ENCODE data around the gene COL16A1. TPM values are rescaled to one million over a fixed set of nuclear protein-coding genes. Genes with fewer than 3 reads are reported as not detected.

COL16A1 gene
- total and polyA plus RNA-seq, 3 experiments from 2014 or later = 0.85 TPM; not detected in 2

DNA sequence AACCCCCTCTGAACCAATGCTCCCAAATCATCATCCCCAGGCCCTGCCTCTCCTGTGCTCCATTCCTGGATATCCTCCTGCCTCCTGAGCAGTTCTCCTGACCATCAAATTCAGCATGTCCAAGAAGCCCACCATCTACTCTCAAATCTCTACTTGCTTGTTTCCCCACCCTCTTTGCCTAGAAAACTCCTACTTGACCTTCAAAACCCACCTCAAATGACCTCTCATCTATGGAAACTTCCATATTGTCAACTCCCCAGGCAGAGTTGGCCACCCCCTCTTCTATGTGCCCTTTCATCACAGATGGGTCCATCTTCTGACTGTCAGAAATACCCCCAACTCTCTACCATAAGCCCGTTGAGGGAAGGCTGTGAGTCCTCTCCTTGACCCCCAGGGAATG is 43.5 kb upstream of the COL16A1 start:
- Mint-ChIP-seq H3K4me1 (peaks cover 47 to 50% (median 49%) of the 10 kb centered on the region in 3 donors), H3K36me3 (no peaks in the 10 kb centered on the region), H3K9me3 (no peaks in the 10 kb centered on the region), H3K27ac (peak overlapping the region in 4 of 8 donors; percentile 56 to 80 (median 64)), H3K4me3 (peak overlapping the region in 1 of 7 donors; percentile 74), H3K27me3 (peaks cover 0 to 3% of the 10 kb centered on the region in 2 donors)
- Histone ChIP-seq H3K4me3 (ENCODE audit: low read length) (no peak overlapping the region), H3K36me3 (ENCODE audit: insufficient read depth, low read length) (no peaks in the 10 kb centered on the region), H3K4me1 (ENCODE audit: insufficient read depth, low read length) (peaks cover 36% of the 10 kb centered on the region), H3K27me3 (ENCODE audit: insufficient read depth, low read length, poor library complexity, severe bottlenecking) (no peaks in the 10 kb centered on the region), H3K9me3 (ENCODE audit: low read length) (no peaks in the 10 kb centered on the region), H3K27ac (ENCODE audit: low read depth, low read length) (no peak overlapping the region)
- no peak for DNase-seq
- ChIA-PET CTCF (interaction anchor here (2.6 kb wide), 1 partner anchor 12 kb away, joined by 9 read pairs; no protein-coding TSS in a partner anchor), POLR2A (no interaction called here)

DNA sequence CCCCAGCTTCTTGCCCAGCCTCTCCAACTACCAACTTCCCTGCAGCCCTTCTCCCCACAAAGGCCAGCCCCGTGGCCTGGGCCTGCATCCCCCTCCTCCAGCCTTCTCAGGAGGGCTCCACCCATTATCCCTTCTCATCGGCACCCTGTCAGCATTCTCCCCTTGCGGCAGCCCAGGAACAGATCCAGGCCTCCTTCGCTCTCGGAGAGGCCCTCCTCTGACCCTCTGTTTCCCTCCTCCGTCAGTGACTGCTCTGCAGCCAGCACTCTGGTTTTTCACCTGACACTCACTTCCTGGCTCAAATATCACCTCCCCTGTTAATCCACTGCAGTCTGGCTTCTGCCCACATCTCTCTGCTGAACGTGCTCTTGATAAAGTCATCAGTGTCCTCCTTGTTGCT is 42.9 kb upstream of the COL16A1 start:
- Mint-ChIP-seq H3K4me3 (peak overlapping the region in 5 of 7 donors; percentile 9 to 74 (median 64)), H3K9me3 (no peaks in the 10 kb centered on the region), H3K27me3 (peaks cover 0 to 3% of the 10 kb centered on the region in 2 donors), H3K27ac (peak overlapping the region in 7 of 8 donors; percentile 14 to 86 (median 56)), H3K36me3 (no peaks in the 10 kb centered on the region), H3K4me1 (peaks cover 41 to 44% (median 43%) of the 10 kb centered on the region in 3 donors)
- H3K9me3 ChIP-seq (ENCODE audit: low read length) = no peaks in the 10 kb centered on the region
- no peak overlapping the region for H3K27ac ChIP-seq (ENCODE audit: low read depth, low read length)
- no peak overlapping the region for H3K4me3 ChIP-seq (ENCODE audit: low read length)
- ChIA-PET POLR2A (no interaction called here), CTCF (interaction anchor here (1.3 to 1.4 kb wide), 2 partner anchors 17 to 42 kb away, joined by 4 to 5 read pairs; partner anchors contain the start of gene ADGRB2)
- no peak for DNase-seq
- peaks cover 30% of the 10 kb centered on the region for H3K4me1 ChIP-seq (ENCODE audit: insufficient read depth, low read length)
- no peaks in the 10 kb centered on the region for H3K36me3 ChIP-seq (ENCODE audit: insufficient read depth, low read length)
- no peaks in the 10 kb centered on the region for H3K27me3 ChIP-seq (ENCODE audit: insufficient read depth, low read length, poor library complexity, severe bottlenecking)

DNA sequence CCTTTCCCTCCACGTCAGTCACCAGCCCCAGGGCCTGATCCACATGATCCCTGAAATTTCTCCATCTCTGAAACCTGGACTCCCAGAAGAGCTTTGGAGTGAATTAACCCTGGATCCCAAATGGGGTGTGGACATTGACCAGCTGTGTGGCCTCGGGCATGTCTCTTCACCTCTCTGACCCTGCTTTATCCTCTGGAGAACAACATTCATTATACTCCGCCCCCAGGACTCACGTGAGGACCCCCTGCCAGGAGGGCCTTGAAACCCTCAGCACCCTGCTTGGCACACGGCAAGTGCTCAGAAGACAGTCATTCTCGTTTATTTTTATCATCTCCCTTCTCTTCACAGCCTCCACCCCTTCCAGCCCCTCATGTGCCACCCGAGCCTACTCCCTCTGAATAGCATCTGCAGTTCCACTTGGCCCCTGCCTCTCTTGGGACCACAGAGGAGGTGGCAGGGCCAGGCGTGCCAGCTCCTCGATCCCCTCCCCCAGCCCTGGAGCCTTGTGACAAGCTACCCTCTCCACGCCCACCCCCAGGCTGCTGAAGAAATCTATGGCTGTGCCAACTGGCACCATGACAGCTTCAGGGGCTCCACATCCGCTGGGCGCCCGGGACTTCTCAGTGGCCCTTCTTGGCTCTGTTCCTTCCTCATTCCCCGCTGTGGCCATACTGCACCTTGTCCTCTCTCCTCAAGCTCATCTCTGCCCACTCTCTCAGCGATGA is 42.3 kb upstream of the COL16A1 start:
- Mint-ChIP-seq H3K27me3 (peaks cover 0 to 3% of the 10 kb centered on the region in 2 donors), H3K36me3 (no peaks in the 10 kb centered on the region), H3K27ac (peak overlapping the region in 3 of 8 donors; percentile 17 to 86 (median 22)), H3K9me3 (no peaks in the 10 kb centered on the region), H3K4me3 (peak overlapping the region in 2 of 7 donors; percentile 59 to 74), H3K4me1 (peaks cover 35 to 38% (median 38%) of the 10 kb centered on the region in 3 donors)
- POLR2A ChIA-PET = no interaction called here
- DNase-seq = no peak
- H3K9me3 ChIP-seq (ENCODE audit: low read length) = no peaks in the 10 kb centered on the region
- H3K36me3 ChIP-seq (ENCODE audit: insufficient read depth, low read length) = no peaks in the 10 kb centered on the region
- no peak overlapping the region for H3K27ac ChIP-seq (ENCODE audit: low read depth, low read length)
- H3K27me3 ChIP-seq (ENCODE audit: insufficient read depth, low read length, poor library complexity, severe bottlenecking) = no peaks in the 10 kb centered on the region
- CTCF ChIA-PET = interaction anchor here (0.8 to 2.0 kb wide), 10 partner anchors 14 to 83 kb away, joined by 3 to 7 read pairs (median 4); partner anchors contain the start of gene ADGRB2
- no peak overlapping the region for H3K4me3 ChIP-seq (ENCODE audit: low read length)
- H3K4me1 ChIP-seq (ENCODE audit: insufficient read depth, low read length) = peaks cover 26% of the 10 kb centered on the region

DNA sequence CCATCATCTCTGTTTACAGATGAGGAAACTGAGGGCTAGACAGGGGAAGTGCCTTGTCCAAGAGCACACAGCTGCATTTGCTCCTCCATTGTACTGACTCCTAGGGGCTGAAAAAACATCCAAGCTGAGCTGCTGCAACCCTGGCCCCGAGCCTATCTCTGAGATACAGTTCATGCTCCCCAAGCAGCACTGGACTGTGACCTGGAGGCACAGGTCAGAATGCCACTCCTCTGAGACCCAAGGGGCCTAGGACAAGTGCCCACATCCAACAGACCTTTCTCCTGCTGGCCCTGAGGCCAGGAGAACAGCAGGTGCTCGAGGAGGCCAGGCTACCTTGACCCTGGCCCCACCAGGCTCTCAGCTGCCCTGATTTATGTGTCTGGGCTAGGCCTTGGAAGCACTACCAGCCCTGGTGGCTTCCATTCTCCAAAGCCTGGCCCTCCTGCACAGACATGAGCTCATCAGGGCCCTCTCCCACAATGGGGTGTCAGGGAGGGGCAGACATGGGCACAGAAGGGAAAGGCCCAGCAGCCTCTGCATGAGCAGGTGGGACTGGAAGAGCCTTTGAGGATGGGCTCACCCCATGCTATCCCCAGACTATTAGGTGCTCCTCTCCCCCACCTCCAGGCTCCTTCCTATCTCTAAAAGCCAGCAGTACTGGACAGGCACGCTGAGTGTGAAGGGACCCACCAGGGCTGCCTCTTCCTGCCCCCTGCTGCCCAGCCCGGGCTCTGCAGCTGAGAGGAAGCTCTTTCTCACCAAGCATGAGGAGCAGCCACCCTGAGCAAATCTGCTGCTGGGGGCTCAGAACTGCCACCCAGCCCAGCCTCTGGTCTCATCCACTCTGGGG is 41.5 kb upstream of the COL16A1 start:
- POLR2A ChIA-PET = no interaction called here
- Histone ChIP-seq H3K4me1 (ENCODE audit: insufficient read depth, low read length) (peaks cover 18% of the 10 kb centered on the region), H3K9me3 (ENCODE audit: low read length) (no peaks in the 10 kb centered on the region), H3K27me3 (ENCODE audit: insufficient read depth, low read length, poor library complexity, severe bottlenecking) (no peaks in the 10 kb centered on the region), H3K4me3 (ENCODE audit: low read length) (no peak overlapping the region), H3K27ac (ENCODE audit: low read depth, low read length) (no peak overlapping the region), H3K36me3 (ENCODE audit: insufficient read depth, low read length) (no peaks in the 10 kb centered on the region)
- no peaks in the 10 kb centered on the region for H3K9me3 Mint-ChIP-seq
- peak in 4 of 5 donors; percentile 21 to 62 (median 32) for DNase-seq
- CTCF ChIA-PET = interaction anchor here (0.8 to 2.0 kb wide), 11 partner anchors 15 to 116 kb away, joined by 3 to 7 read pairs (median 3); partner anchors contain the start of gene ADGRB2
- H3K27me3 Mint-ChIP-seq = peaks cover 0 to 3% of the 10 kb centered on the region in 2 donors
- no peaks in the 10 kb centered on the region for H3K36me3 Mint-ChIP-seq
- peak overlapping the region in 2 of 8 donors; percentile 22 to 67 for H3K27ac Mint-ChIP-seq
- H3K4me3 Mint-ChIP-seq = no peak overlapping the region
- peaks cover 28 to 30% (median 30%) of the 10 kb centered on the region in 3 donors for H3K4me1 Mint-ChIP-seq

DNA sequence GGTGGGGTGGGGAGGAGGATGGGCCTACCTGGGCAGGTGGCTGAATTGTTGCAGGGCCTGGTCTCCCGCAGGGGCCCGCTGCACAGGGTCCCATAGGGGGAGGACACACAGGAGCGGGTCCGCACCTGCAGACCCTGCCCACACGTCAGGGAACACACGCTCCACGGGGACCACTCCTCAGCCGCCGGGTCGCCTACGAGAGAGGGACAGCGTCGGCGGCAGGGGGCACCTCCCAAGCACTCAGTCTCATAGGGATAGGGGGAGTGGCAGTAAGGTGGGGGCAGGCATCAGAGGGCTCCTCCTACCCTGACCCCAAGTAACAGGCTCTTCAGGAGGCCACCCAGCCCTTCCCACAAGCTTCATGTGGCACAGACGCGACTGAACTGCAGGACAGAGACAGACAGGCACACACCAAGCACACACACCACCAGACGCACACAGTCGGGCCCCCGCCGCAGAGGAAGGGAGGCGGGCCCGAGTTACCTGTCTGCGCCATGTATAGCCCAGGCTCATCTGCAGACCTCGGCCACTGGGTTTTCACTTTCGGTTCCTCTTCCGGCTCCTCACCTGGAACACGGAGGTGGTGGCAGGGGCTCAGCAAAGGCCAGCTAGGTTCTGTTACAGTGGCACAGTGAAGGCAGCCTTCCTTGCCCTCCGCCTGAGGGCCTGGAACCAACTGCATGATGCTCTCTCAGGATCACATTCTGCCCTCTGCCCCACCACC is 40.5 kb upstream of the COL16A1 start:
- no peak overlapping the region for H3K4me3 ChIP-seq (ENCODE audit: low read length)
- peaks cover 25 to 29% (median 27%) of the 10 kb centered on the region in 3 donors for H3K4me1 Mint-ChIP-seq
- no peaks in the 10 kb centered on the region for H3K36me3 Mint-ChIP-seq
- no peaks in the 10 kb centered on the region for H3K9me3 Mint-ChIP-seq
- peaks cover 0 to 3% of the 10 kb centered on the region in 2 donors for H3K27me3 Mint-ChIP-seq
- no peak overlapping the region for H3K27ac ChIP-seq (ENCODE audit: low read depth, low read length)
- peak overlapping the region in 1 of 7 donors; percentile 62 for H3K4me3 Mint-ChIP-seq
- H3K36me3 ChIP-seq (ENCODE audit: insufficient read depth, low read length) = no peaks in the 10 kb centered on the region
- ChIA-PET CTCF (interaction anchor here (1.2 to 2.0 kb wide), 3 partner anchors 29 to 115 kb away, joined by 3 to 7 read pairs (median 3); no protein-coding TSS in a partner anchor), POLR2A (no interaction called here)
- peak overlapping the region in 5 of 8 donors; percentile 11 to 67 (median 23) for H3K27ac Mint-ChIP-seq
- no peaks in the 10 kb centered on the region for H3K9me3 ChIP-seq (ENCODE audit: low read length)
- H3K27me3 ChIP-seq (ENCODE audit: insufficient read depth, low read length, poor library complexity, severe bottlenecking) = no peaks in the 10 kb centered on the region
- DNase-seq = no peak
- H3K4me1 ChIP-seq (ENCODE audit: insufficient read depth, low read length) = peaks cover 15% of the 10 kb centered on the region

DNA sequence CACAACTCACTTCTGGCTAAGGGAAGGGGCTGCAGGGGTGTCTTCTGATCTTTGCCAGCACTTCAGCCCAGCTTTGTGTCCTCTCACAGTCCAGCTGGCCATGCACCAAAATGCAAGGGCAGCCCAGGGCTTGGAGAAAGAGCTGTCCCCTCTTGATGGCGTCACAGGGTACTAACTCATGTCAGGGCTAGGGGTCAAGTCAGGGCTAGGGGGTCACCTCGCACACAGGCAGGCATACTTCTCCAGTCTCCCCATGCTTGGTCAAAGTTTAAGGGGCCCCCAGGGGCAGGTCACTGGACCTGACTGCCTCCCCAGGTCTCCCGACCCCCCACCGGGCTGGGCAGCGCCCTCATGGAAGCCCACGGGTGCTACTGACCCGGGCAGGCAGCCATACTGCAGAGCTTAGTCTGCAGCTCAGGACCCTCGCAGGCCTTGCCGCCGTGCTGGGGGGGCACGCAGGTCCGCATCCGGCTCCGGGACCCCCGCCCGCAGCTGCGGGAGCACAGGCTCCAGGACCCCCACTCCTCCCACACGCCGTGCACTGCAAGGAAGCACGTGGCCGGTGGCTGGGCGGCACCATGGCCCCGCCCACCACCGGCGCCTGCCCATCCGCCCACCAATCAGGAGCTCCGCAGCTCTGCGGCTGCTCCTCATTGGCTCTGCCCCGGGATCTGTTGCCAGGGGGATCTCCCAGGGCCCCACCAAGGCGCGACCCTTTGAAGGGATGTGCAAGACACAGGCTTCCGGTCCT is 38.8 kb upstream of the COL16A1 start:
- H3K9me3 ChIP-seq (ENCODE audit: low read length) = no peaks in the 10 kb centered on the region
- Mint-ChIP-seq H3K9me3 (no peaks in the 10 kb centered on the region), H3K4me3 (no peak overlapping the region), H3K27me3 (no peaks in the 10 kb centered on the region), H3K4me1 (peaks cover 24 to 28% (median 27%) of the 10 kb centered on the region in 3 donors), H3K27ac (no peak overlapping the region), H3K36me3 (no peaks in the 10 kb centered on the region)
- peaks cover 21% of the 10 kb centered on the region for H3K4me1 ChIP-seq (ENCODE audit: insufficient read depth, low read length)
- H3K36me3 ChIP-seq (ENCODE audit: insufficient read depth, low read length) = no peaks in the 10 kb centered on the region
- no peak overlapping the region for H3K4me3 ChIP-seq (ENCODE audit: low read length)
- no peaks in the 10 kb centered on the region for H3K27me3 ChIP-seq (ENCODE audit: insufficient read depth, low read length, poor library complexity, severe bottlenecking)
- H3K27ac ChIP-seq (ENCODE audit: low read depth, low read length) = no peak overlapping the region
- no peak for DNase-seq
- CTCF ChIA-PET = no interaction called here
- POLR2A ChIA-PET = no interaction called here

DNA sequence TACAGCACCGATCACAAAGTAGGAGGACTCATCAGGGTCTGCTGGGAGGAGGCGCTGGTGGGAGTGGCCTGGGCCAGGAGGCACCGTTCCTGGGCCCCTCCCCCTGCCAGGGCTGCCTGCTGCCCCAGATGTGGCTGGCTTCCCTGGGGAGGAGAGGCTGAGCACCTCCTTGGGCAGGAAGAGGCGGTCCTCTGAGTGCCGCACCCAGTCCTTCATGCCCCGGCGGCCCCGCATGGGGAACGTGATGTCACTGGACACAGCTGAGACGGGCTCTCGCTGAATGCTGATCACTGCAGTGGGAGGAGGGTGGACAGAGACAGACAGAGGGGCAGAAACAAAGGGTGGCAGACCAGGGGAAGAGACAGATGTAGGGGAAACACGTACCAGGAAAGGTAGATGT is 35.5 kb upstream of the COL16A1 start:
- no peaks in the 10 kb centered on the region for H3K9me3 Mint-ChIP-seq

More for the DNA sequence above, 35.5 kb upstream of the COL16A1 start:
- peak in 1 of 5 donors; percentile 21 for DNase-seq
- H3K36me3 Mint-ChIP-seq = no peaks in the 10 kb centered on the region
- H3K27ac Mint-ChIP-seq = peak overlapping the region in 5 of 8 donors; percentile 2 to 69 (median 51)
- peaks cover 10 to 18% (median 10%) of the 10 kb centered on the region in 3 donors for H3K4me1 Mint-ChIP-seq
- no peaks in the 10 kb centered on the region for H3K27me3 Mint-ChIP-seq
- H3K4me1 ChIP-seq (ENCODE audit: insufficient read depth, low read length) = peaks cover 9% of the 10 kb centered on the region
- H3K27me3 ChIP-seq (ENCODE audit: insufficient read depth, low read length, poor library complexity, severe bottlenecking) = no peaks in the 10 kb centered on the region
- H3K4me3 ChIP-seq (ENCODE audit: low read length) = no peak overlapping the region
- H3K27ac ChIP-seq (ENCODE audit: low read depth, low read length) = no peak overlapping the region
- H3K36me3 ChIP-seq (ENCODE audit: insufficient read depth, low read length) = no peaks in the 10 kb centered on the region
- peak overlapping the region in 2 of 7 donors; percentile 5 to 24 for H3K4me3 Mint-ChIP-seq
- POLR2A ChIA-PET = no interaction called here
- CTCF ChIA-PET = no interaction called here
- H3K9me3 ChIP-seq (ENCODE audit: low read length) = no peaks in the 10 kb centered on the region

All from CD8-positive, alpha-beta memory T cell (primary cell).